ENCODE results near the gene WDHD1. TPM values are rescaled to one million over a fixed set of nuclear protein-coding genes. Genes with fewer than 3 reads are reported as not detected.

Gene WDHD1
- total and polyA plus RNA-seq, 2 of the 8 experiments (the other 6 are each of a cell fraction or from before 2014, with no cell fraction given) = 17.8 to 87.9 TPM

DNA sequence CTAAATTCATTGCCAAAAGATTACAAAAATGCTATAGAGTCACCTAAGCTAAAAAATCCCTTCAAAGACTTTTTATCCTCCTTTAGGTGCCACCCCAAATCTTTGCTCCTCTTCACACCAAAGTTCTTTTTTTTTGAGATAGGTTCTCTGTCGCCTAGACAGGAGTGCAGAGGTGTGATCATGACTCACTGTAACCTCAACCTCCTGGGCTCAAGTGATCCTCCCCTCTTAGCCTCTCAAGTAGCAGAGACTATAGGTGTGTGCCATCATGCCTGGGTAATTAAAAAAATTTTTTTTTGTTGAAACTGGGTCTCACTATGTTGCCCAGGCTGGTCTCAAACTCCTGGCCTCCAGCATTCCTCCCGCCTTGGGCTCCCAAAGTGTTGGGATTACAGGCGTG, 47.9 kb downstream of the WDHD1 start (continued):
- no peak for TF ChIP-seq EZH2 (IDR thresholded peaks at IDR 0.05; ENCODE audit: low read depth, low read length, severe bottlenecking)
- TF ChIP-seq SP4 (IDR thresholded peaks at IDR 0.05; ENCODE audit: low read length) = no peak
- TF ChIP-seq CREB1 (IDR thresholded peaks at IDR 0.05) = no peak

All from H1 (cell line).